Stomach smooth muscle (tissue), 2 donors: Measurements from ENCODE around the gene DCHS2.

Experiments
- H3K27ac ChIP-seq: one replicate; pipeline ENCODE4 v1.7.0; 2013; ENCODE audit warnings: mild to moderate bottlenecking, low read length, inconsistent platforms
- H3K27me3 ChIP-seq, 2 donors: one replicate each; pipeline ENCODE4 v1.7.0; 2013; ENCODE audit warnings: low read length in 2 of 2; ENCODE audit not compliant: insufficient read depth in 2 of 2, control insufficient read depth in 1 of 2
- H3K36me3 ChIP-seq, 2 donors: one replicate each; pipeline ENCODE4 v1.7.0; 2013; ENCODE audit warnings: low read length in 2 of 2; ENCODE audit not compliant: control insufficient read depth in 2 of 2, insufficient read depth in 2 of 2
- H3K4me1 ChIP-seq: one replicate; pipeline ENCODE4 v1.7.0; 2013; ENCODE audit warnings: low read length; ENCODE audit not compliant: control insufficient read depth, insufficient read depth
- H3K4me3 ChIP-seq, 2 donors: one replicate each; pipeline ENCODE4 v1.7.0; 2013; ENCODE audit warnings: low read length in 2 of 2
- H3K9ac ChIP-seq, 2 donors: one replicate each; pipeline ENCODE4 v1.7.0; 2013; ENCODE audit warnings: low read length in 2 of 2, mild to moderate bottlenecking in 1 of 2
- H3K9me3 ChIP-seq, 2 donors: one replicate each; pipeline ENCODE4 v1.7.0; 2013; ENCODE audit warnings: low read length in 2 of 2; ENCODE audit not compliant: control insufficient read depth in 2 of 2
- donor health status: healthy.
- donor health status: Pancreatic carcinoma.

The DCHS2 gene

DNA sequence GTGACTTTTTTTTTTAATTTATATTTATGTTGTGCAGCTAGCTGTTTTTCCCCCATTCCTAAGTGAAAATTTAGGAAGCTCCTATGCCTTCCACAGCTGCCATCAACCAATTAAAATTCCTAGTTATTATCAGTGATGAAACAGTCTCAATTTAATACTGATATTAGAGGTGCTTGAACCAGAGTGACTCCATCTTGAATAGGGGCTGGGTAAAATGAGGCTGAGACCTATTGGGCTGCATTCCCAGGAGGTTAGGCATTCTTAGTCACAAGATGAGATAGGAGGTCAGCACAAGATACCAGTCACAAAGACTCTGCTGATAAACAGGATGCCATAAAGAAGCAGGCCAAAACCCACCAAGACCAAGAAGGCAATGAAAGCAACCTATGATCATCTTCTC is 136.7 kb downstream of the DCHS2 start:
- Histone ChIP-seq H3K27ac (no peak overlapping the region), H3K9me3 (no peaks in the 10 kb centered on the region), H3K36me3 (no peaks in the 10 kb centered on the region), H3K27me3 (no peaks in the 10 kb centered on the region), H3K9ac (no peak overlapping the region), H3K4me1 (no peaks in the 10 kb centered on the region), H3K4me3 (no peak overlapping the region)

- H3K36me3 ChIP-seq = no peaks in the 10 kb centered on the region
- no peak overlapping the region for H3K27ac ChIP-seq
- no peak overlapping the region for H3K4me3 ChIP-seq
- H3K9ac ChIP-seq = no peak overlapping the region
- no peaks in the 10 kb centered on the region for H3K27me3 ChIP-seq
- no peaks in the 10 kb centered on the region for H3K9me3 ChIP-seq
- no peaks in the 10 kb centered on the region for H3K4me1 ChIP-seq
These were observed 141.8 kb downstream of the DCHS2 start for GRCh38 chr4:154349829-154350228.

DNA sequence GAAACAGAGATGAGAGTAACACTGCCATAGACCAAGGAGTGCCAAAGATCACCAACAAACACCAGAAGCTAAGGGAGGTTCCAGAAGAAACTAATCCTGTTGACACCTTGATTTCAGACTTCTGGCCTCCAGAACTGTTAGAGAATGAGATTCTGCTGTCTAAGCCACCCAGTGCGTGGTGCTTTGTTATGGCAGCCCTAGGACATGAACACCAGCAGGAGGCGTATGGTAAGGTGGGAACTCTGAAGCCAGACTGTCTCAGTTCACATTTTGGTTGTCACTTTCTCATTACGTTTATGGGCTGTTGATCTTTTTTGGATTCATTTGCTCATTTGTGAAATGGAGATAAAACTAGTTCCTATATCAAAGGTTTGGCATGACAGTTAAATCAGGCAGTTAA is 142.9 kb downstream of the DCHS2 start:
- Histone ChIP-seq H3K36me3 (no peaks in the 10 kb centered on the region), H3K9ac (no peak overlapping the region), H3K27me3 (no peaks in the 10 kb centered on the region), H3K9me3 (no peaks in the 10 kb centered on the region), H3K4me3 (no peak overlapping the region), H3K27ac (no peak overlapping the region), H3K4me1 (no peaks in the 10 kb centered on the region)

- Histone ChIP-seq H3K4me1 (no peaks in the 10 kb centered on the region), H3K9me3 (no peaks in the 10 kb centered on the region), H3K36me3 (no peaks in the 10 kb centered on the region), H3K27ac (no peak overlapping the region), H3K27me3 (no peaks in the 10 kb centered on the region), H3K4me3 (no peak overlapping the region), H3K9ac (no peak overlapping the region)
These were observed 146.2 kb downstream of the DCHS2 start for GRCh38 chr4:154345359-154345758.

DNA sequence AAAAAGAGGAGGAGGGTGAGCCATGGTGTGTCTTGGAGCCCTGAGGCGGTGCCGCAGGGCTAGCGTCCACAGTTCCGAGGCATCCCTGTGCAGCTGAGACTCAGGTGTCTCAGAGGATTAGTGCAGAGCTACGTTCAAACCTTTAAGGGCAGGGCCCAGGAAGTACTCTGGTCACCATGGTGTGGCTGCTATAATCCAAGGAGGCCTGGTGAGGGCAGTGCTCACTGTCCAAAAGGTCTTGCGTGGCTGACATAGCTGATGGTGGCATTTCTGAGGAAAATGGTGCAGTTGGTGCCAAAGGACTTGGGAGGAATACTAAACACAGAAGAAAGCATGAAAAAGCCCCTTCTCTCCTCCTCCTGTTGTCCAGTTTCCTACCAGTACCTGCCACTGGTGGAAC is 146.9 kb downstream of the DCHS2 start:
- no peaks in the 10 kb centered on the region for H3K4me1 ChIP-seq
- no peak overlapping the region for H3K9ac ChIP-seq
- no peaks in the 10 kb centered on the region for H3K9me3 ChIP-seq
- no peaks in the 10 kb centered on the region for H3K27me3 ChIP-seq
- no peaks in the 10 kb centered on the region for H3K36me3 ChIP-seq
- no peak overlapping the region for H3K27ac ChIP-seq
- no peak overlapping the region for H3K4me3 ChIP-seq

DNA sequence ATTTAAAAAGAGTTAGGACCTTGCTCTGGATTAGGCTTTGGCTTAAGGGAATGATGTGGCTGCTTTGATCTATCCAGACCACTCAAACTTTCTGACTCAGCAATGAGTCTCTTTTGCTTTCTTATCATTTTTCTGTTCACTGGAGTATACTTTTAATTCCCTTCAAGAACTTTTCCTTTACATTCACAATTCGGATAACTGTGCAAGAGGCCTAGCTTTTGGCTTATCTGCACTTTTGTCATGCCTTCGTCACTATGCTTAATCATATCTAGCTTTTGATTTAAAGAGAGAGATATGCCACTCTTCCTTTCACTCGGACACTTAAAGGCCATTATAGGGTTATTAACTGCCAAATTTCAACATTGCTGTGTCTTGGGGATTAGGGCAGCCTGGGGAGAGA is 147.9 kb downstream of the DCHS2 start:
- no peak overlapping the region for H3K4me3 ChIP-seq
- no peaks in the 10 kb centered on the region for H3K4me1 ChIP-seq
- no peaks in the 10 kb centered on the region for H3K27me3 ChIP-seq
- H3K9me3 ChIP-seq = no peaks in the 10 kb centered on the region
- H3K36me3 ChIP-seq = no peaks in the 10 kb centered on the region
- H3K9ac ChIP-seq = no peak overlapping the region
- H3K27ac ChIP-seq = no peak overlapping the region

- Histone ChIP-seq H3K4me1 (no peaks in the 10 kb centered on the region), H3K27me3 (no peaks in the 10 kb centered on the region), H3K36me3 (no peaks in the 10 kb centered on the region), H3K9ac (no peak overlapping the region), H3K27ac (no peak overlapping the region), H3K9me3 (no peaks in the 10 kb centered on the region), H3K4me3 (no peak overlapping the region)
These were observed 150.2 kb downstream of the DCHS2 start for GRCh38 chr4:154341448-154341847.

DNA sequence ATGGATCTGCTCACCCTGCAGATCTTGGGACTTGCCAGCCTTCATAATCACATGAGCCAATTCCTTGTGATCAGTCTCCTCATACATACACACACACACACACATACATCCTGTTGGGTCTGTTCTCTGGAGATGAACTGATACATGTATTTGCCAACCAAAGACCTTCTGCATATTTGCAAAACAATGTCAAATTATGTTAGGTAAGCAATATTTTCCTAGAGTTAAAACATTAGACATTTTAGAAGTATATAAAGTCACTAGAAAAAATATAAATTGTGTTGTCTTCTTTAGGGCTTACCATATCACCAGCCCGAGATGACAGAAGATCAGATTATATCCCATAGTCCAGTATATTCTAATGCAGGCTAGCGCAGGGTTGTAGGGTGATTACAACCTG is 156.0 kb downstream of the DCHS2 start:
- Histone ChIP-seq H3K27ac (no peak overlapping the region), H3K36me3 (no peaks in the 10 kb centered on the region), H3K9ac (no peak overlapping the region), H3K9me3 (no peaks in the 10 kb centered on the region), H3K27me3 (peaks cover 0 to 9% of the 10 kb centered on the region in 2 donors), H3K4me3 (no peak overlapping the region), H3K4me1 (peaks cover 10% of the 10 kb centered on the region)

DNA sequence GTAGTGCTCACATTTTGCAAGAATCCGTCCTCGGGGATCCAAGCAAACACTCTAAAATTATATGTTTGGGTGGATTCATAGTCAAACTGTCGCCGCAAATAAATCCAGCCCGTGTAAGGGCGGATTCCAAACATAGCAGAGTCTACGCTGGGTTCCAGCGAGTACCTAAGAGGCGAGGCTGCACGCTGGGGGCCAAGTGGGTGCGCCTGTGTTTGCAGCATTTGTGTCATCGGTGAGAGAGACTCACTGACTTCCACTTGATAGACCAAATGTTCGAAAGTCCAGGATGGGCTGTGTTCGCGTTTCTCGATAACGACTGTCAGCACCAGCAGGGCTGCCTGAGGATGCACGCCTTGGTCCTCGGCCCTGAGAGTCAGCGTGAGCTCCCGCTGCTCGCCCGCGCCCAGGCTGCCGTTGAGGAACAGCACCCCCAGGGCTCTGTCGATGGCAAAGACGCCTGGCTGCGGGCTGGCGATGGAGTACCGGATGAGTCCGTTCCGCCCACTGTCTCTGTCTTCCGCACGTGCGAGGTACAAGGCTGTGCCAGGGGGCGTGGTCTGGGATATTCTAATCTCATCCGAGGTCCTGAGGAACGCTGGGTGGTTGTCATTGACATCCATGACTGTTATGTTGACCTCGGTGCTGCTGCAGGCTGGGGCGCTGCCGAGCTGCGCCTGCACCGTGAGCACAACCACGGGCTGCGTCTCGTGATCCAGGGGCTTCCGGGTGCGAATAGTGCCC is 158.7 kb downstream of the DCHS2 start:
- Histone ChIP-seq H3K27me3 (peaks cover 0 to 9% of the 10 kb centered on the region in 2 donors), H3K9me3 (no peaks in the 10 kb centered on the region), H3K36me3 (no peaks in the 10 kb centered on the region), H3K4me1 (peaks cover 10% of the 10 kb centered on the region), H3K9ac (peak overlapping the region in 1 of 2 donors; percentile 39), H3K27ac (no peak overlapping the region), H3K4me3 (peak overlapping the region; percentile 69 to 79)

- Histone ChIP-seq H3K4me1 (peaks cover 10% of the 10 kb centered on the region), H3K27me3 (peaks cover 0 to 9% of the 10 kb centered on the region in 2 donors), H3K4me3 (no peak overlapping the region), H3K9me3 (no peaks in the 10 kb centered on the region), H3K9ac (no peak overlapping the region), H3K27ac (no peak overlapping the region), H3K36me3 (no peaks in the 10 kb centered on the region)
These were observed 161.7 kb downstream of the DCHS2 start for GRCh38 chr4:154329939-154330338.

- Histone ChIP-seq H3K36me3 (no peaks in the 10 kb centered on the region), H3K9ac (peak overlapping the region in 1 of 2 donors; percentile 13), H3K9me3 (no peaks in the 10 kb centered on the region), H3K27me3 (peaks cover 0 to 9% of the 10 kb centered on the region in 2 donors), H3K4me1 (peaks cover 10% of the 10 kb centered on the region), H3K27ac (no peak overlapping the region), H3K4me3 (peak overlapping the region; percentile 44 to 57)
These were observed 162.2 kb downstream of the DCHS2 start for GRCh38 chr4:154329268-154329868.
